Dermis microvascular lymphatic vessel endothelial cell (primary cell): ENCODE data around the gene VPS37C. TPM values are rescaled to one million over a fixed set of nuclear protein-coding genes. Genes with fewer than 3 reads are reported as not detected.

ENCODE experiments used
- DNase-seq, 2 donors: peaks; one replicate each; pipeline versions ENCODE4 v3.0.0 to v3.0.0-alpha.2; 2010; ENCODE audit warnings: low read depth in 2 of 2
- total RNA-seq: library from RNA; depleted of rRNA; stranded (reverse); fragments of >200 nt; gene quantifications from 2 replicates; pipeline ENCODE4 v1.2.1, GENCODE V29; 2014

VPS37C gene
- total RNA-seq, 1 donor from 2014 or later: 5.1 TPM

DNA sequence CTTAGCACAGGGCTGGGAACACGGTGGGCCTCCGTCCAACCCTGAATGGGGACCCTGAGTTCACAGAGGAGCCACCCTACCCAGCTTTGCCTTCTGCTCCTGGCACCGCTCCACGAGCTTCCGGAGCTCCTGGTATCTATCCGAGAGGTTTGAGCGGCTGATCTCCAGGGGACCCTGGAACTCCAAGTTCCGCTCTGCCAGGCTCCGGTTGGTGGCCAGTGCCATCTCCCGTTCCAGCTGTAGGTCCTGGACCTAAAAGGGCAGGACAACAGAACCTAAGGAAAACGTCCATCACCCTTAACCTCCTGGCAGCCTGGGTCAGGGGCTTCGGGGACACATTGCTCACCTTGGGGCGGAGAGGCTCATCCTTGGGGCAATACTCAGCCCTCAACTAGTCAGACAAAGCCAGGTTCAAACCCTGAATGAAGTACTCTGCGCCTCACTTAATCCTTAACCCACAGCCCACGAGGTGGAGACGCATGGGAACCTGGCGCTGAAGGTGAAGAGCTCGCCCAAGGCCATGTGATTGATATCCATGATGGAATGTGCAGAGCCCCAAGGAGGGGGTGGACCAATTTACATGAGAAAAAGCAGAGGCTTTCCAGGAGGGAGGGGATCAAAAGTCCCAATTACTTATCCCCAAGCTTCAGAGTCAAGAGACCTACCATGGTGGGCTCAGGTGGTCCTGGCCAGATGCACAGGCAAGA is 27.1 kb downstream of the VPS37C start:
- no peak for DNase-seq

DNA sequence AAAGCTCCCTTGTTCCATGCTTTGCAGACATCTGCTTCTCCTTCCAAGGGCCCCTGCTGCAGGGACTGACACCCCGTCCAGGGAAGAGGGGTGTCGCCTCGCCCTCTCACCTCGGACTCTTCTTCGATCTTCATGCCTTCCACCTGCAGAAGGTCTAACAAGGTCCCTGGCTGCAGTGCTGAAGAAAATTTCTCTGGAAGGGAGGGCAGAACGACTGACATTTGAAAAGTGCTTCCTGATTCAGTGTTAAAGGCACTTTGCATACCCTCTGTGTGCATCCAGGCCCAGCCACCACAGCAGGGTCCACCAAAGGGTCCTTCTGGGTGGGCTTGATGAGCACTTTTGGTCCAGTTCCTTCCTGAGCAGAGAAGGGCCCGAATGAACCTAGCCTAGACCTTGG is 28.1 kb downstream of the VPS37C start:
- no peak for DNase-seq

DNA sequence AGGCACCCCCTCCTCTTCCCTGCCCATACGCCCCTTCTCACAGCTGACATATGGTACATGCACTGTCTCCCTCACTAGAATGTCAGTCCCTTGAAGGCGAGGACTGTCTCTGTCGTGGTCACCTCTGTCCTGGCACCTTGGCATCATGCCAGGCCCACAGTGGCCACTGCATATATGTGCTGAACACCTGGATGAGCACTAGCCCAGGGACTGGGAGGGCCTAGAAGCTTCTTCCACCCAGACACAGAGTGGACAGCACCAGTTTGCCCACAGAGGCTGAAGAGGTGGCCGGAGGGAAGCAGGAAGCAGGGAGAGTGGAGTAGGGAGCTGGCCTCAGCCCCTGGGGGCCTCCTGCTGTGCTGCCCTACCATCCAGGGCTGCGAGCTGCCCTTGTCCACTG is 28.6 kb downstream of the VPS37C start:
- DNase-seq: no peak

DNA sequence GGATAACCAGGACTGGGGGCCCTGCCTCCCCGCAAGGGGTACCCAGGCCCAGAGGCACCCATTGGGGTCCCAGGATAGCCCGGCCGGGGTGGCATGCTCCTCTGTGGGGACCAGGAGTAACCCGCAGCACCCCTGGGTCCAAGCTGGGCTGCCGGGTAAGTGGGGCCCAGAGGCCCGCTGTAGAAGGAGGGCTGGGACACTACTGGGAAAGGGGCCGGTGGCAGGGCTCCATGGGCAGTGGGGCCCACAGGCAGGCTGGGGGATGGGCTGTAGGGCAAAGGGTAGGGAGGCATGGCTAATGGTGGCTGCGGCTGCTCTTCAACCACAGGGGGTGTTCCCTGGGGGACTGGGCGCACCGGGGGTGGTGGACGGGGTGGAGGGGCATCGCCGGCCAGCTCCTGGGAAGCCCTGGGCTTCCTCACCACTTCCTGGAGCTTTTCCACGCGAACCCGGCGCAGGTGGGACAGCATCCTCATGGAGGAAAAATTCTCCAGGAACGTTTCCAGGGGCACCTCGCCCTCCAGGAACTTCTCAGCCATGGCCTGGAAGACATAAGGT is 29.1 kb downstream of the VPS37C start:
- no peak for DNase-seq

DNA sequence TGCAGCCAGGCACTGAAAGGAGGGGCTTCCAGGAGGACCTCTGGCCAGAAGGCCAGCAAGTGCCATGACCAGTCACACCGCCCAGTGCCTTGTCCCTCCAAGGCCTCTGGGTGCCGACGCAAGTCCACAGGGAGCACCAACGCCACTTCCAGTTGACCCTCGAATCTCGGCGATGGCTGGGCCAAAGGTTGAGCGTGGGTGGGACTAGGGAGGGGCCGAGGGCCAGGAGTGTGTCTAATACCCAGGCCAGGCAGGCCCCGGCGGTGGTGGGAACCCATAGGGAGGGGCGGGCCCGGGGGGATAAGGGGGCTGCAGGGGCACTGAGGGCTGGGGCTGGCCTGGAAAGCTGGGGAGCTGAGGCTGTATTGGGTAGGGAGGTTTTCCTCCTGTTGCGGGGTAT is 29.6 kb downstream of the VPS37C start:
- no peak for DNase-seq

DNA sequence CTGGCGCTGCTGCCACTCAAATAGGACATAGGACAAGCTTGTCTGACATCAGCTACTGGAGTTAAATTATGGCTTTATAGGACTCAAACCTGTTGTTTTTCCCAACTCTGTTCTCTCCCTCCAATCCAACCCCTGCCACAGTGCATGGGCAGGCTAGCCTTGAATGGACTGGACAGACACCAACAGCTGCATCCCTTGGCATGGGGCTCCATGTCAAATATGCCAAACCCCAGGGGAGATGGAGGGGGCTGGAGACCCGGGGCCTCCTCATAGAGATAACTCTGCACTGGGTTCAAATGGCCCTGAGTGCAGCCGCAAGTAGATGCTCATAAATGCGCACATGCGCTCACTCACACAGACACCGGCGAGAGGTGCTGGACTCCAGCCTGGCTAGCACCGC is 30.0 kb downstream of the VPS37C start:
- no peak for DNase-seq

DNA sequence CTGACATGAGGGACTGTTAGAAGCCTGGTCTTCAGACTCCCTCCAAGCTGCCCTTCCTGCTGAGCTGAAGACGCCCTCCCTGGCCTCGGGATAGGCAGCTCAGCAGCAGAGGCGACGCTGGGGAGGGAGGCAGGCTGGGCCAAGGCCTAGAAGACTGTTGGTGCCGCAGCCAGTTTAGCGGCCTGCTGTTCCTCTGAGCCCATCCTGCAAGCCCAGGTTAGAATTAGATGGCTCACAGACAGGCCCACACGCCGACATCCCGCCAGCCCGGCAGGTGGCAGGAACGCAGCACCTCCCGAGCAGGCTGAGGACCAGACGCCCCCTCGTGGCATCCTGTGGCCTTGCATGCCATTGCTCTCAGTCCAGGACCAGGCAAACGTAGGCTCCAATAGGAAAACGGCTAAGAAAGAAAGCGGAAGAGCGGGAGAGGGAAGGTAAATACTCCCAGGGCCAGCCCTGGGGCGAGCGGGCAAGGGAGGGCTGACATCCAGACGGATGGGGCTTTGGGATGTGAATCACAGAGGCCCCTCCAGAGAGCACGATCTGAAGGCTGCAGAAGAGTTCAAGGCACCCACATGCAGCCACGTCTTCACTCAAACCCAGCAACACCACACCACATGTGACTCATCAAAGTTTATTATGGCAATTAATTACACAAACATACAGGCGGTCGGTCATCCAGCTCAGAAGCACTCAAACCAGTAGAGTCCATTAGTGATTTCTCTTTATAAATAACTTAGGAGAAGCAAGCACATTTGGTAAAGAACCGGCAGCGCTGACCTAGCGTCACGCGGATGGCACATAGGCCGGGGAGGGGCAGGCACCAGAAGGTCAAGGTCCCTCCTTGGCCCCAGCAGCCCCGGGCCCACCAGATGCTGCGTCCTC is 31.3 kb downstream of the VPS37C start:
- DNase-seq: peak; percentile 77 to 90

DNA sequence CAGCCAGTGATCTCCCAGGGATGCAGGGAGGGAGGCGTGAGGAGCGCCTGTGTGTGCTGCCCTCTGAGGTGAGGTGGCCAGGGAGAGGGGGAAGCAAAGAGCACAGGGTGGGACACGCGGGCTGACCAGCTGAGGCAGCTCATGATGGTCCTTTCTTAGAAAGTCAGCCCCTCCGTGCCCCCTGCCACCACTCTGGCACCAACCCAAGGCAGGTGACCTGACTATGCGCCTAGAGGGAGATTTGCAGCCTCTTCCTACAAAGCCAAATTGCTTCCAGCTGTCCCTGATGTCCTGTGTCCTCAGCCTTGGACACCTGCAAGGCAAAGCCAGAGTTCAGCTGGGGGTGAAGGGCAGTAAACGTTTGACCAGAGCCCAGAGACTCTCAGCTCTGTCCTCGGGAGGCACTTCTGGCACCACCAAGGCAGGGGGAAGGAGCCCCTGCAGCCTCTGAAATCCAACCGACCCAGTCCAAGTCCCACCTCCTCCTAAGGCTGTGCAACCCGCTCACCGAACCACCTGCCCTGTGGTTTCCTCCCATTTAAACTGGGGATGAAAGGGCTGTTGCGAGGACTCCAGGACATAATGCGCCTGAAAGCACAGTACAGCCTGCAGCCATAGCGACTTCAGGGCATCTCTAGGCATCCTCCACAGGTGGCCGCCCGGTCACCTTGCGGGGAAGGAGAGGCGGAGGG is 32.1 kb downstream of the VPS37C start:
- DNase-seq: no peak

DNA sequence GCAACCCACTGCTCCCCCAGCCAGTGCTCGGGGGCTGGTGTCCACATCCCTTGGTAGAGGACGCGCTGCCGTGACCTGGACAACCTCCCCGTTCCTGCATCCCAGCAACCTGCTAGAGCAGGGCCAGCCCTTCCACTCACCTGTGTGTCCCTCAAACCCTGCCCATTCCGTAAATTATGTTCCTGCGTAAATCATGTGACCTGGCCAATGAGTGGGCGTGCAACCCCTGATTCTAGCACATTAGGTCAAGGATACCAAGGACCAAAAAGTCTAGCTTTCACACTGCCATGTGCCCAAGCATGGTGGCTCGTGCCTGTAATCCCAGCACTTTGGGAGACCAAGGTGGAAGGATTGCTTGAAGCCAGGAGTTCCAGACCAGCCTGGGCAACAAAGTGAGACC is 33.2 kb downstream of the VPS37C start:
- DNase-seq: no peak

DNA sequence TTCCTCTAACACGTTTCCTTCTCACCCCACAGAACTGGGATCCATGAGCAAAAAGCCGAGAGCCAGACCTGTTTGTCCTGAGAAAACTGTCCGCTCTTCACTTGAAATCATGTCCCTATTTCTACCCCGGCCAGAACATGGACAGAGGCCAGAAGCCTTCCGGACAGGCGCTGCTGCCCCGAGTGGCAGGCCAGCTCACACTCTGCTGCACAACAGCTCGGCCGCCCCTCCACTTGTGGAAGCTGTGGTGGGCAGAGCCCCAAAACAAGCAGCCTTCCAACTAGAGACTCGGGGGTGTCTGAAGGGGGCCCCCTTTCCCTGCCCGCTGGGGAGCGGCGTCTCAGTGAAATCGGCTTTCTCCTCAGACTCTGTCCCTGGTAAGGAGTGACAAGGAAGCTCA is 35.0 kb downstream of the VPS37C start:
- DNase-seq: no peak

DNA sequence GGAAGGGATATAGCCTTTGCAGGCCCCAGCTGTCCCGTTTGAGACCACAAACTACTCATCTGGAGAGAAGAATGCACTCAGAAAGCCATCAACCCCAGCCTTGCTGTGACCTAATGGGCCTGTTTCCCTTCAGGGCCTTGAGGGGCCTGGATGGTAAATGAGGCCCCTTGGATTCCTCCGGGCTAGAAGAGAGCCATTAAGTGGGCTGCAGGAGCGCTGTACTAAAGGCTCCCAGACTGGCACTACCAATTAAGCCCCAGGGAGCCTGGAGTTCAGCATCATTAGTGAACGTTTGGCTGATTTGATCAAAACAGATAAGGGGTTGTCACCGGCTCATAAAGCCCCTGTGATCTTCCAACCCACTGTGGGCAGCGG is 35.9 kb downstream of the VPS37C start:
- DNase-seq: no peak

DNA sequence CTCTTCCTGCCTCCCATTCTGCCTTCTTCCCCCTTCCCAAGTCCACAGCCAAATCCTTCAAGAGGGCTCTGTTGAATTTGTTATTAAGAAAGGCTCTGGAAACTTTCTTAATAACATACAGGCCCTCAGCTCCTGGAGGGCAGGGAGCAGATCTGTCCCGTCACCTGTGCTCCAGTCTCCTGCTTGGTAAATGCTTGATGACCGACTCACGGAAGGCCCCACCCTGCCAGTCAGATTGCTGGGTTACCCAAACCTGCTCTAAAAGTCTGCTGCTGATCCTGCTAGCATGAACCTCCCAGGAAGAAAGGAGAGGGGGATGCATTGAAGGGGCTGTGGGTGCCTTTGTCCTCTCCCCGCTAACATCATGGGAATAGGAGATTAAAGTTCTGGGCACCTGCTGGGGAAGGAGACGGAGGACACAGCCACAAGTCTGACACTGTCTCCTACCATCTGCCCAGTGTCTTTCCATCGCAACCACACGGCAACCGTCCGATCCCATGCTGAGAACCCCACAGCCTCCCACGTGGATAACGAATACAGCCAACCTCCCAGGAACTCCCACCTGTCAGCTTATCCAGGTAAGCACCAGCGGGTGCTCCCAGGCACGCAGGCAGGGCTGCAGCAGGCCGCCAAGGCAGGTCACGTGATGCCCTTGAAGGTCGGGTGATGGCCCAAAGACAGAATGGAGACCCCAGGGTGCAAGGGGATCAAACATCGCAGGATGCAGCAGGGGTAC is 36.5 kb downstream of the VPS37C start:
- no peak for DNase-seq

DNA sequence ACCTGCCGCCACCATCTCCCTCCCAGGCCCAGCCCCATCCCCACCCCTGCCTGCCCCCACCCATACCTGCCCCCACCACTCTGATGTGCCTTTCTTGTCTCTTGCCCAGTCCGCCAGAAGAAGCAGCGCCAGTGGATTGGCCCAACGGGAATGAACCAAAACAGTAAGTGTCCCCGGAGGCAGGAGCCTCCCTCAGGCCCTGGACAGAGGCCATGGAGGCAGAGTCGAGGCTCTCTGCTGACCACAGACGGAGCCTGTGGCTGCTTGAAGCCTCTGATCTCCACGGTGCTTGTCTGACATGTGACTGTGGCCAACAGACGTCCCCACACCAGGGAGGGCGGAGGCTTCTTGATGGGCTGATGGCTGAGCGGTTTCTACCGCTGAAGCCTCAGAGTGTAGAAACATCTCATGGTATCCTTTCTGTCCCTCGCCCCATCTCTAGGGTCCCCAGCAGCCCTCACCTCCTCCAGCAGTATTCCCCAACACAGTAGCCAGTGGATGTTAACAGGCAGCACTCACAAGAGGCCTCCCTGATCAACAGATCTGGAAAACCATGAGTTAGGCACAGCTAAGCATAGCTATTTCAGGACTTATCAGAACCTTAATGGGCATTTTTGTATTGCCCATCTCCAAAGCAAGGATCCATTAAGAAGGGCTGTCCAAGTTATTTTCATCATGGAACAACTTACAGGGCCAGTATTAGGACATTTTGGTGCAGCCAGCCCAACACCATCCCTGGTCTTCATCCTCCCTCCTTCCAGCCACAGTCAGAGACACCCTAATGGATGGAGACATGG is 37.3 kb downstream of the VPS37C start:
- no peak for DNase-seq

DNA sequence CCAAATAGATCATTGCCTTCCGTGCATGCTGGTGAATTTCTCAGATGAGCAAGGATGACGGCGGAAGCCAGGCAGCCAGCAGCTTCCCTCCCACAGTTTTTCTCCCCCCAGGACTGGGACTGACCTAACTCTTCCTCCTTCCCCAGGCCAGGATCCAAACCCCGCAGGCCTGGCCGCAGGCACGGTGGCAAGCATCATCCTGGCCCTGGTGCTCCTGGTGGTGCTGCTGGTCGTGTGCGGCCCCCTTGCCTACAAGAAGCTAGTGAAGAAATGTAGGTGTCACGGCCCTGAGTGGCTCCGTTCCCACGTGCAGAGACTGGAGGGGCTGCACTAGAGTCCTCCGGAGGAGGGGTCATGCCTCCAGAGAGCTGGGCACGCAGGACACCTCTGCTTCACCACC is 38.5 kb downstream of the VPS37C start:
- no peak for DNase-seq

DNA sequence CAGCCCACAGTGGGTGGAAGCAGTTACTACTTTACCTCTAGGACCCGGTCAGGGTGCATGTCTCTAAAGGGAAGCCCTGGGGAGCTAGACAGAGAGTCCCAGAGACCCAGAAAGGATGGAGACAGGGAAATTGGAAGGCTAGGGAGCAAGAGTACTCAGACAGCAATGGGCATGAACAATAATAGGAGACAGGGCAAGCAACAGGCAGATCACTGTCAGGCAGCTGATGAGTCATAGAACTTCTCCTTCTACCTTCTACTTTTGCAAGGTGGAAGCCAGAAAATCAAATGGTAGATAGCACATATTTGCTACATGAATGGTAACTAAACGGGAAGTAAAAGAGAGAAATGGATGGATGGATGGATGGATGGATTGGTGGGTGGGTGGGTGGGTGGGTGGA is 39.3 kb downstream of the VPS37C start:
- DNase-seq: no peak

DNA sequence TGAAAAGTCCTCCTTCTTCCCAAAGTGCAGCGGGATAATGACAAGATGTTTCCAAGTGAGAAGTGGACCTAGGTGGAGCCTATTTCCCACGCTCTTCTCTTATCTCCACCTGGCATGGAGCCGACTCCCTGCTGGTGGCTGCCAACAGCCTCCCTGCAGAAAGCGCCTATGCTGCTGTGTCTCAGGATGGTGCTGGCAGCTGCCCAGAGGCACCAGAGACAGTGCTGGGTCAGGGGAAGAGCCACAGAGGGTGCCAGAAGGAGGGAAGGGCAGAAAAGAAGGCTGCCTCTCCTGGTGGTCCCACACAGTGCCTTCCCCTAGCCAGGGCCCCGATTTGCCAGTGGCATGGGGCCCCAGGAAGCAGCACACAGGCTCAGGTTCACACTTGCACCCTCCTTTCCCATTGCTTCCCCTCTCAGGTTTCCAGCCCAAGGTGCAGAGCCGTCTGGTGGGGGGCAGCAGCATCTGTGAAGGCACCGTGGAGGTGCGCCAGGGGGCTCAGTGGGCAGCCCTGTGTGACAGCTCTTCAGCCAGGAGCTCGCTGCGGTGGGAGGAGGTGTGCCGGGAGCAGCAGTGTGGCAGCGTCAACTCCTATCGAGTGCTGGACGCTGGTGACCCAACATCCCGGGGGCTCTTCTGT is 39.9 kb downstream of the VPS37C start:
- no peak for DNase-seq

DNA sequence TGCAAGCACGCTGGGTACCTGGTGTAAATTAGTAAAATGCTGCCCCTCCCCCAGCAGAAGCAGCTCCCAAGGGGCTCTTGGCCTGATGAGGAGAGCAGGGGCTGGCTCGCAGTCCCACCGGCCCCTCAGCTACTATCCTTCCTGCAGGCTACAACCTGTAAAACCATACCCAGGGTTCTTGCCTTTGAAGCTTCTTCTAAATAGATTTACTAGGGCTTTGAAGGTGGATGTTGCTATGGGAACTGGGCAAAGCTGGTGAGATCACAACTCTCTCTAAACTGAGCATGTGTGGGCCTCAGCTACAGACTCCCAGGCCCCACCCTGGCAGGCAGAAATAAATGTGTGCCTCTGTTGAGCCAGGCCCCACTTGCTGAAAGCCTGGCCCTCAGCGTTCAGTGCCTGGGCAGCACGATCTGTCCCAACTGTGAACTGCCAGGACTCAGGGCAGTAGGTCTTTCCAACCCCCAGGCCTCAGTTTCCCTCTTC is 40.5 kb downstream of the VPS37C start:
- DNase-seq: no peak

DNA sequence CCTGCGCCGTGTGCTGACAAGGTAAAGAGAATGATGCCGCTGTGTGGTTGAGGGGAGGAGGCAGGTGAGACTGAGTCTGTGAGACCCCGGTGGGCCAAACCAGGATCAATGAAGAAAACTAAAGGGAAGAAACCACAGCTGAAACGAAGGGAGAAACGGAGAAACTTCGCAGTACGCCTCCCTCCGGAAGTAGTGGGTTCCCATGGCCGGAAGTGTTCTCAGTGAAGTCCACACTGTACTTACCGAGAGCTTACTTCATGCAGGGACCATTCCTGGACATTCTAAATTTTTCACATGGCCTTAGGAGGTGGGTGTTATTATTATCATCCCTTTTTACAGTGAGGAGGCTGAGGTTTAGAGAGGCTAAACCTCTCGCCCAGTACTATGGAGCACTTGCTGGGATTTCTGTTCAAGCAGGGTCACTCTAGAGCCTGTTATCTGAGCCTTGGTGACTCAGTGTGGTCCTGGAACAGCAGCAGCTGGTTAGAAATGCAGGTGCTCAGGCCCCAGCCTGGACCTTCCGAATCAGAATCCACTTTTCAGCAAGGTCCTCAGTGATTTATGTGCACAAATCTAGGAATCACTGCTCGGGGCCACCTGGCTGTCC is 41.0 kb downstream of the VPS37C start:
- no peak for DNase-seq

DNA sequence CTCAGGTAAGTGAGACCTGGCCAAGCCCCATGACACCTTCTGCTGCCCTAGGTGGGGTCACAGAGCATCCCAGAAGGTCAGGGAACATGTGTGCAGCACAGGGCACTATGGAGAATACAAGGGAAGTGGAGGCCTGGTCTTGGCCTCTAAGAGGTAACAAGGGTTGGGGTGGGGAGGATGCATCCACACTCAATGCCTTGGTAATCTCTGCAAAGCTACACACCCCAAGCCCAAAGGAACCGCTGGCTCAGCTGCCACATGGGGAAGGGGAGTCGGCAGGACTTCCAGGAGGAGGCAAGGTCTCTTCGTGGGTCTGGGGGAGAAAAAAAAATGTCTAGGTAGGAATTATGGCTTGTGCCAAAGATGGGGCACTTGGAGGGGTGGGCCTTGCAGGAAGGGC is 41.7 kb downstream of the VPS37C start:
- DNase-seq: no peak

DNA sequence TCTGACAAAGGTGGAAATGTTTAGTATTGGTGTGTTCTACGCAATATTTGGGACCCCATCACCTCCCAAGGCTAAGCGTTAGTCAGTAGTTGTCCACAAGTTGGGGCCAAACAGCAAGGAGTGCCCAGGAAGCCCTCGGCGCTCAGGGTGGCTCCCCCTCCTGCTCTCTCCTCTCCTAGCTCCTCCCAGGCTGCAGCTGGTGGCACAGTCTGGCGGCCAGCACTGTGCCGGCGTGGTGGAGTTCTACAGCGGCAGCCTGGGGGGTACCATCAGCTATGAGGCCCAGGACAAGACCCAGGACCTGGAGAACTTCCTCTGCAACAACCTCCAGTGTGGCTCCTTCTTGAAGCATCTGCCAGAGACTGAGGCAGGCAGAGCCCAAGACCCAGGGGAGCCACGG is 42.2 kb downstream of the VPS37C start:
- DNase-seq: no peak
